SK-N-SH (cell line): ENCODE data around the gene ZC3H4. TPM values are rescaled to one million over a fixed set of nuclear protein-coding genes. Genes with fewer than 3 reads are reported as not detected.

Experiments used
- CTCF ChIA-PET: fragments of 300-600, 350-600 bp; formaldehyde crosslinking; extraction: SDS; loops from one replicate; lab custom pipeline; 2021; lab: Yijun Ruan, JAX
- POLR2A ChIA-PET: fragments of 350-600 bp; sonication (Branson Sonifier 250); formaldehyde crosslinking; extraction: SDS; loops from one replicate; lab custom pipeline; 2020; ENCODE audit warnings: antibody characterized with exemption, inconsistent platforms; lab: Yijun Ruan, JAX
- DNase-seq: peaks from one replicate; pipeline ENCODE4 v3.0.0; 2012
- H2AFZ ChIP-seq: fragments of 200-600 bp; sonication (generic); 2 replicates; pipeline ENCODE4 v1.8.1; 2016; ENCODE audit warnings: antibody characterized with exemption, mild to moderate bottlenecking, low read depth
- H3F3A ChIP-seq: fragments of 200-600 bp; sonication (generic); replicated peaks from 2 replicates; pipeline ENCODE3; 2016; ENCODE audit warnings: antibody characterized with exemption, mild to moderate bottlenecking; ENCODE audit not compliant: insufficient read depth
- H3K27ac ChIP-seq, 2 experiments: fragments of 200-500 bp in 1 of 2; fragments of 200-600 bp in 1 of 2; sonication (Bioruptor generic) in 1 of 2; sonication (generic), shearing (Covaris generic) in 1 of 2; 2 replicates each; pipeline versions ENCODE4 v1.5.1 to v1.6.1; 2014 to 2016; ENCODE audit warnings: low read depth in 2 of 2, inconsistent platforms in 1 of 2, low read length in 1 of 2, mild to moderate bottlenecking in 1 of 2, mixed read lengths in 1 of 2
- H3K27me3 ChIP-seq: fragments of 200-600 bp; sonication (generic), shearing (Covaris generic); 2 replicates; pipeline ENCODE4 v1.6.1; 2016; ENCODE audit warnings: mixed run types; ENCODE audit not compliant: insufficient read depth
- H3K36me3 ChIP-seq, 2 experiments: fragments of 200-500 bp in 1 of 2; fragments of 200-600 bp in 1 of 2; sonication (Bioruptor generic) in 1 of 2; sonication (generic) in 1 of 2; replicated peaks in 1 of 2; 2 replicates each; pipeline versions ENCODE3 to v1.5.1; 2014 to 2016; ENCODE audit warnings: low read length in 1 of 2, mild to moderate bottlenecking in 1 of 2; ENCODE audit not compliant: insufficient read depth in 2 of 2, control insufficient read depth in 1 of 2
- H3K4me1 ChIP-seq, 2 experiments: fragments of 200-500 bp in 1 of 2; fragments of 200-600 bp in 1 of 2; sonication (Bioruptor generic) in 1 of 2; sonication (generic), shearing (Covaris generic) in 1 of 2; 2 replicates each; pipeline versions ENCODE4 v1.5.1 to v1.6.1; 2014 to 2016; ENCODE audit warnings: low read depth in 1 of 2, low read length in 1 of 2, mixed run types in 1 of 2; ENCODE audit not compliant: insufficient read depth in 2 of 2, control insufficient read depth in 1 of 2
- H3K4me2 ChIP-seq: fragments of 200-600 bp; sonication (generic), shearing (Covaris generic); 2 replicates; pipeline ENCODE4 v1.6.1; 2017; ENCODE audit warnings: mixed run types
- H3K4me3 ChIP-seq, 2 experiments: fragments of 200-500 bp in 1 of 2; fragments of 200-600 bp in 1 of 2; sonication (Bioruptor generic) in 1 of 2; sonication (generic), shearing (Covaris generic) in 1 of 2; 2 replicates each; pipeline versions ENCODE4 v1.5.1 to v1.8.1; 2014 to 2016; ENCODE audit warnings: low read depth in 2 of 2, inconsistent platforms in 1 of 2, low read length in 1 of 2, mild to moderate bottlenecking in 1 of 2, mixed read lengths in 1 of 2, moderate library complexity in 1 of 2
- H3K79me2 ChIP-seq: fragments of 200-600 bp; sonication (generic); 2 replicates; pipeline ENCODE4 v1.8.1; 2017; ENCODE audit warnings: mild to moderate bottlenecking; ENCODE audit not compliant: insufficient read depth
- H3K9ac ChIP-seq: fragments of 200-600 bp; sonication (generic); 2 replicates; pipeline ENCODE4 v1.6.1; 2017; ENCODE audit warnings: mixed run types
- H3K9me2 ChIP-seq: fragments of 200-600 bp; sonication (generic); 2 replicates; pipeline ENCODE4 v1.6.1; 2017; ENCODE audit warnings: mixed run types
- H3K9me3 ChIP-seq: fragments of 200-600 bp; sonication (generic); 2 replicates; pipeline ENCODE4 v1.6.1; 2017; ENCODE audit warnings: mixed run types, mild to moderate bottlenecking, moderate library complexity
- H4K20me1 ChIP-seq: fragments of 200-600 bp; sonication (generic); 2 replicates; pipeline ENCODE4 v1.6.1; 2017; ENCODE audit warnings: mild to moderate bottlenecking, mixed run types; ENCODE audit not compliant: insufficient read depth
- ELF1 ChIP-seq: IDR thresholded peaks from 2 replicates; pipeline ENCODE4 v1.4.0; 2012
- EP300 ChIP-seq, 2 experiments: IDR thresholded peaks; 2 replicates each; pipeline versions ENCODE4 v1.4.0 to v1.6.1; 2012; ENCODE audit warnings: borderline replicate concordance in 1 of 2, low read depth in 1 of 2, low read length in 1 of 2
- FOSL2 ChIP-seq: IDR thresholded peaks from 2 replicates; pipeline ENCODE4 v1.4.0; 2012; ENCODE audit warnings: low read depth, mild to moderate bottlenecking, moderate library complexity, borderline replicate concordance
- FOXJ3 ChIP-seq: sonication (generic); formaldehyde crosslinking; IDR thresholded peaks from 2 replicates; pipeline ENCODE4 v1.5.1; 2020; ENCODE audit warnings: mild to moderate bottlenecking, missing genetic modification reagents
- FOXM1 ChIP-seq: IDR thresholded peaks from 2 replicates; pipeline ENCODE4 v1.4.0; 2012; ENCODE audit warnings: low read depth, mild to moderate bottlenecking
- GABPA ChIP-seq: IDR thresholded peaks from 2 replicates; pipeline ENCODE4 v1.4.0; 2012; ENCODE audit warnings: low read depth, mild to moderate bottlenecking
- GATA2 ChIP-seq: sonication (generic); formaldehyde crosslinking; IDR thresholded peaks from 2 replicates; pipeline ENCODE4 v1.5.0; 2020; ENCODE audit warnings: mild to moderate bottlenecking, missing genetic modification reagents
- JUND ChIP-seq: IDR thresholded peaks from 2 replicates; pipeline ENCODE4 v1.4.0; 2012
- MXI1 ChIP-seq: IDR thresholded peaks from 2 replicates; pipeline ENCODE4 v1.6.1; 2012; ENCODE audit warnings: mild to moderate bottlenecking, low read depth, low read length, improper control_type of control experiment
- NFIC ChIP-seq: IDR thresholded peaks from 2 replicates; pipeline ENCODE4 v1.4.0; 2012; ENCODE audit warnings: borderline replicate concordance
- NRF1 ChIP-seq: IDR thresholded peaks from 2 replicates; pipeline ENCODE4 v1.6.1; 2012; ENCODE audit warnings: low read depth, mild to moderate bottlenecking, low read length
- POLR2AphosphoS5 ChIP-seq: IDR thresholded peaks from 2 replicates; pipeline ENCODE4 v1.6.1; 2012; ENCODE audit warnings: low read depth, low read length
- RFX5 ChIP-seq: IDR thresholded peaks from 2 replicates; pipeline ENCODE4 v1.6.1; 2012; ENCODE audit warnings: mild to moderate bottlenecking, improper control_type of control experiment, low read length
- RXRA ChIP-seq: IDR thresholded peaks from 2 replicates; pipeline ENCODE4 v1.4.0; 2012; ENCODE audit warnings: low read depth, mild to moderate bottlenecking, borderline replicate concordance
- SIN3A ChIP-seq: IDR thresholded peaks from 2 replicates; pipeline ENCODE4 v1.6.1; 2012; ENCODE audit warnings: low read depth, mild to moderate bottlenecking, low read length, moderate library complexity, borderline replicate concordance
- SMC3 ChIP-seq: IDR thresholded peaks from 2 replicates; pipeline ENCODE4 v1.6.1; 2012; ENCODE audit warnings: low read depth, low read length, improper control_type of control experiment
- TCF12 ChIP-seq: IDR thresholded peaks from 2 replicates; pipeline ENCODE4 v1.4.0; 2012
- TEAD4 ChIP-seq: IDR thresholded peaks from 2 replicates; pipeline ENCODE4 v1.4.0; 2012; ENCODE audit warnings: mild to moderate bottlenecking, borderline replicate concordance; ENCODE audit not compliant: insufficient read depth
- WGBS: methylation state at CpG from one replicate; pipeline ENCODE4 v1.1.6; 2017; ENCODE audit warnings: low lambda C conversion rate; 5-methylcytosine and 5-hydroxymethylcytosine counted together
- polyA plus RNA-seq, 3 experiments: library from polyadenylated mRNA; depleted of rRNA; stranded (reverse); fragments of >200 nt; gene quantifications; 2 replicates each; pipeline ENCODE4 v1.2.3, GENCODE V29; 2012
- TF ChIP-seq, protein P1 (sequence below): IDR thresholded peaks from 2 replicates; pipeline ENCODE4 v1.4.0; 2012; ENCODE audit warnings: low read depth, borderline replicate concordance
- TF ChIP-seq, protein P2 (sequence below): IDR thresholded peaks from 2 replicates; pipeline ENCODE4 v1.4.0; 2012; ENCODE audit warnings: low read depth
- TF ChIP-seq, protein P3 (sequence below): IDR thresholded peaks from 2 replicates; pipeline ENCODE4; 2012

Gene ZC3H4
- polyA plus RNA-seq, 1 of the 3 experiments (the other 2 are of a cell fraction), result 7.6 TPM

DNA sequence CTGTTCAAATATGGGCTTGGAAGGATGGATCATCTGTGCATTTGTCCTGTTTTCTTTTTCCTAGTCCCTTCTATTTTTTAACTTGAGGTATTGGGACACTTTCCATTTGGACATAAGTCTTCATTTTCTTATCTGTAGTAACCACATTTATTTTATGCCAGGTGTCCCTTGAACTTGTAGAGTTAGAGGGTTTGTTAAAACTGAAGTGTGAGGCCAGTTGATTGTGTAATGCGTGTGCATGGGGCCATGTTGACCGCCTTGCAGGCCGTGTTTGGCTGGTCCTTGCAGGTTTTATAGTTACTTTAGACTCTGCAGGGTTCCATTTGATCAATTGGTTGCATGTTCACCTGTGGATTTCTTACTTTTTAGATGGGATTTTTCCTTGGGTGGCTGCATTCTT lies 38.1 kb upstream of the ZC3H4 start:
- no peaks in the 10 kb centered on the region for H3K9me3 ChIP-seq
- DNase-seq, result no peak
- no peaks in the 10 kb centered on the region for H3K9me2 ChIP-seq
- no peak overlapping the region for H3K9ac ChIP-seq
- no peak overlapping the region for H3K4me3 ChIP-seq
- H2AFZ ChIP-seq, result no peak overlapping the region
- H3K36me3 ChIP-seq, result peaks cover 40 to 60% of the 10 kb centered on the region in 2 experiments
- peaks cover 90% of the 10 kb centered on the region for H3K79me2 ChIP-seq
- H4K20me1 ChIP-seq, result peaks cover 2% of the 10 kb centered on the region; the same call in 1 of the 2 replicates
- POLR2A ChIA-PET, result no interaction called here
- CTCF ChIA-PET, result interaction anchor here (10.9 kb wide), 1 partner anchor 94 kb away, joined by 132 read pairs; no protein-coding TSS in a partner anchor
- no peaks in the 10 kb centered on the region for H3F3A ChIP-seq
- no peak overlapping the region for H3K27ac ChIP-seq
- no peak for TF ChIP-seq GATA2
- TF ChIP-seq SMC3, result no peak
- no peak for TF ChIP-seq POLR2AphosphoS5
- TF ChIP-seq FOXJ3 (CRISPR knock-in tag), result no peak
- TF ChIP-seq JUND, result no peak
- TF ChIP-seq ELF1, result no peak
- no peak for TF ChIP-seq GABPA
- TF ChIP-seq TCF12, result no peak
- TF ChIP-seq NFIC, result no peak
- no peak for TF ChIP-seq RFX5
- no peak for TF ChIP-seq TEAD4
- no peak for TF ChIP-seq FOSL2
- no peak for TF ChIP-seq NRF1
- no peak for TF ChIP-seq EP300 (IDR thresholded peaks at IDR 0.05; ENCODE audit: borderline replicate concordance in 1 of 2, low read depth in 1 of 2, low read length in 1 of 2)
- no peak for TF ChIP-seq RXRA
- TF ChIP-seq, protein P1, sequence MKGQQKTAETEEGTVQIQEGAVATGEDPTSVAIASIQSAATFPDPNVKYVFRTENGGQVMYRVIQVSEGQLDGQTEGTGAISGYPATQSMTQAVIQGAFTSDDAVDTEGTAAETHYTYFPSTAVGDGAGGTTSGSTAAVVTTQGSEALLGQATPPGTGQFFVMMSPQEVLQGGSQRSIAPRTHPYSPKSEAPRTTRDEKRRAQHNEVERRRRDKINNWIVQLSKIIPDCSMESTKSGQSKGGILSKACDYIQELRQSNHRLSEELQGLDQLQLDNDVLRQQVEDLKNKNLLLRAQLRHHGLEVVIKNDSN, result no peak
- TF ChIP-seq, protein P2, sequence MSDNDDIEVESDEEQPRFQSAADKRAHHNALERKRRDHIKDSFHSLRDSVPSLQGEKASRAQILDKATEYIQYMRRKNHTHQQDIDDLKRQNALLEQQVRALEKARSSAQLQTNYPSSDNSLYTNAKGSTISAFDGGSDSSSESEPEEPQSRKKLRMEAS, result no peak
- TF ChIP-seq FOXM1, result no peak
- TF ChIP-seq SIN3A, result no peak
- H3K27me3 ChIP-seq, result no peaks in the 10 kb centered on the region
- WGBS, result 100% methylated on average over 3 of the region's 3 CpGs
- no peaks in the 10 kb centered on the region for H3K4me1 ChIP-seq
- no peak overlapping the region for H3K4me2 ChIP-seq

DNA sequence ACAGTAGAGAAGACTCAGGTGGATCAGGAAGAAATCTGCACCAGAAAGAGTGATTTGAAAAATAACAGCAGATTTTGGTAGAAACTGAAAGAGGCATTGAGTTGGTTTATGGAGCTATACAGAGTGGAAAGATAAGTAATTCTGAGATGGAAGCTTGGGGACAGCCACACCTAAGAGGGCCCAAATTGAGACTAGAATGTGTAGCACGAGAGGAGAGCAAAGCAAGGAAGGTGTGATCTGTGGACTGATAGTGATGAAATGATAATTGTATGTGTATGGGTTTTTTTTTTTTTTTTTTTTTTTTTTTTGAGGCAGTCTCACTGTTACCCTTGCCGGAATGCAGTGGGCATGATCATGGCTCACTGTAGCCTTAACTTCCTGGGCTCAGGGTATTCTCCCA lies 33.3 kb upstream of the ZC3H4 start:
- no peak for DNase-seq
- H2AFZ ChIP-seq, result no peak overlapping the region
- H3K4me3 ChIP-seq, result no peak overlapping the region
- no peaks in the 10 kb centered on the region for H3K9me2 ChIP-seq
- H3K27me3 ChIP-seq, result no peaks in the 10 kb centered on the region
- H3K4me1 ChIP-seq, result no peaks in the 10 kb centered on the region
- 93% methylated on average over 2 of the region's 2 CpGs for WGBS
- peaks cover 38 to 56% of the 10 kb centered on the region in 2 experiments for H3K36me3 ChIP-seq
- no peak overlapping the region for H3K4me2 ChIP-seq
- no peak overlapping the region for H3K27ac ChIP-seq
- H3F3A ChIP-seq, result no peaks in the 10 kb centered on the region
- POLR2A ChIA-PET, result interaction anchor here (0.6 kb wide), 1 partner anchor 108 kb away, joined by 3 read pairs; no protein-coding TSS in a partner anchor
- peaks cover 22% of the 10 kb centered on the region for H4K20me1 ChIP-seq
- TF ChIP-seq GATA2 (no peak), NRF1 (no peak), MXI1 (no peak)
- TF ChIP-seq, protein P3, sequence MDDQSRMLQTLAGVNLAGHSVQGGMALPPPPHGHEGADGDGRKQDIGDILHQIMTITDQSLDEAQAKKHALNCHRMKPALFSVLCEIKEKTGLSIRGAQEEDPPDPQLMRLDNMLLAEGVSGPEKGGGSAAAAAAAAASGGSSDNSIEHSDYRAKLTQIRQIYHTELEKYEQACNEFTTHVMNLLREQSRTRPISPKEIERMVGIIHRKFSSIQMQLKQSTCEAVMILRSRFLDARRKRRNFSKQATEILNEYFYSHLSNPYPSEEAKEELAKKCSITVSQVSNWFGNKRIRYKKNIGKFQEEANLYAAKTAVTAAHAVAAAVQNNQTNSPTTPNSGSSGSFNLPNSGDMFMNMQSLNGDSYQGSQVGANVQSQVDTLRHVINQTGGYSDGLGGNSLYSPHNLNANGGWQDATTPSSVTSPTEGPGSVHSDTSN, result no peak
- no peak overlapping the region for H3K9ac ChIP-seq
- peaks cover 100% of the 10 kb centered on the region for H3K79me2 ChIP-seq
- CTCF ChIA-PET, result interaction anchor here (1.2 to 10.9 kb wide), 5 partner anchors 10 to 134 kb away, joined by 3 to 132 read pairs (median 6); no protein-coding TSS in a partner anchor
- no peaks in the 10 kb centered on the region for H3K9me3 ChIP-seq
